PC-3 (cell line): ENCODE measurements around the gene DYRK3. TPM values are rescaled to one million over a fixed set of nuclear protein-coding genes. Genes with fewer than 3 reads are reported as not detected.

Experiments
- ATAC-seq: fragments of 200-7000 bp; cut with Tn5 transposase; 2 replicates; pipeline ENCODE4 v1.9.1; 2020; ENCODE audit warnings: mild to moderate bottlenecking, moderate library complexity
- BruUV-seq: library from RNA; stranded (reverse); fragments of 400-500 nt; replicated peaks from 2 replicates; lab custom pipeline; 2021; lab: Mats Ljungman, UMichigan
- CTCF ChIA-PET: fragments of 300-600 bp; sonication (Branson Sonifier 250); formaldehyde crosslinking; loops from one replicate; lab custom pipeline; 2022; ENCODE audit warnings: antibody characterized with exemption; lab: Charles Lee
- POLR2A ChIA-PET: fragments of 300-600 bp; sonication (Branson Sonifier 250); formaldehyde crosslinking; loops from one replicate; lab custom pipeline; 2022; ENCODE audit warnings: antibody characterized with exemption; ENCODE audit not compliant: unreplicated experiment; lab: Charles Lee
- DNase-seq: peaks from one replicate; pipeline ENCODE4 v3.0.0-alpha.2; 2015
- H2AFZ ChIP-seq: fragments of 300-600 bp; sonication (generic); 2 replicates; pipeline ENCODE4 v1.6.0; 2016; ENCODE audit warnings: antibody characterized with exemption, low read length
- H3F3A ChIP-seq: fragments of 300-600 bp; sonication (generic); one replicate; pipeline ENCODE4 v1.6.0; 2017; ENCODE audit warnings: antibody characterized with exemption, low read length, control low read depth, mild to moderate bottlenecking; ENCODE audit not compliant: unreplicated experiment
- H3K27ac ChIP-seq: fragments of 300-600 bp; sonication (generic); 2 replicates; pipeline ENCODE4 v1.5.1; 2016; ENCODE audit warnings: mild to moderate bottlenecking, low read length
- H3K27me3 ChIP-seq: fragments of 300-600 bp; sonication (generic); 2 replicates; pipeline ENCODE4 v1.6.1; 2016; ENCODE audit warnings: low read length, mixed read lengths
- H3K36me3 ChIP-seq: fragments of 300-600 bp; sonication (generic); 2 replicates; pipeline ENCODE4 v1.6.1; 2016; ENCODE audit warnings: low read depth, mixed run types, low read length, mixed read lengths
- H3K4me1 ChIP-seq: fragments of 300-600 bp; sonication (generic); 2 replicates; pipeline ENCODE4 v1.5.1; 2016; ENCODE audit warnings: low read length; ENCODE audit not compliant: insufficient read depth
- H3K4me2 ChIP-seq: fragments of 300-600 bp; sonication (generic); 2 replicates; pipeline ENCODE4 v1.6.0; 2016; ENCODE audit warnings: low read length
- H3K4me3 ChIP-seq: fragments of 300-600 bp; sonication (generic); 2 replicates; pipeline ENCODE4 v1.5.1; 2016; ENCODE audit warnings: mild to moderate bottlenecking, low read length, mixed read lengths
- H3K79me2 ChIP-seq: fragments of 300-600 bp; sonication (generic); 2 replicates; pipeline ENCODE4 v1.6.1; 2017; ENCODE audit warnings: low read length, mixed read lengths
- H3K9ac ChIP-seq: fragments of 300-600 bp; sonication (generic); 2 replicates; pipeline ENCODE4 v1.6.0; 2016; ENCODE audit warnings: mild to moderate bottlenecking, low read length
- H3K9me2 ChIP-seq: fragments of 300-600 bp; sonication (generic); replicated peaks from 2 replicates; pipeline ENCODE4 v1.6.1; 2016; ENCODE audit warnings: mixed run types, low read length, mixed read lengths
- H3K9me3 ChIP-seq: fragments of 300-600 bp; sonication (generic); 2 replicates; pipeline ENCODE4 v1.6.1; 2016; ENCODE audit warnings: low read length, mixed read lengths
- H4K20me1 ChIP-seq: fragments of 300-600 bp; sonication (generic); 2 replicates; pipeline ENCODE4 v1.6.1; 2016; ENCODE audit warnings: low read length, mixed read lengths
- EZH2 ChIP-seq: fragments of 300-600 bp; sonication (generic); IDR thresholded peaks from one replicate; pipeline ENCODE4 v1.6.1; 2017; ENCODE audit warnings: antibody characterized with exemption, mild to moderate bottlenecking, low read length; ENCODE audit not compliant: unreplicated experiment
- EZH2phosphoT487 ChIP-seq: fragments of 300-600 bp; sonication (generic); IDR thresholded peaks from 2 replicates; pipeline ENCODE4 v1.6.1; 2018; ENCODE audit warnings: mild to moderate bottlenecking, antibody characterized with exemption, low read length, borderline replicate concordance
- intact Hi-C: fragments of 100-400 bp; cut with micrococcal nuclease; formaldehyde crosslinking; loops from 2 replicates; pipeline ENCODE4 v1.9.0; 2023
- total RNA-seq: library from RNA; depleted of rRNA; stranded (reverse); fragments of >200 nt; gene quantifications from 2 replicates; pipeline ENCODE4 v1.2.3, GENCODE V29; 2014; rRNA removed
- TF ChIP-seq, protein P1 (sequence below): fragments of 300-600 bp; sonication (generic); conservative IDR thresholded peaks from 2 replicates; pipeline ENCODE4 v1.5.1; 2017; ENCODE audit warnings: antibody characterized with exemption, low read depth, mild to moderate bottlenecking, low read length

The DYRK3 gene
- total RNA-seq, 1 experiment from 2014 or later, result 12.1 TPM

DNA sequence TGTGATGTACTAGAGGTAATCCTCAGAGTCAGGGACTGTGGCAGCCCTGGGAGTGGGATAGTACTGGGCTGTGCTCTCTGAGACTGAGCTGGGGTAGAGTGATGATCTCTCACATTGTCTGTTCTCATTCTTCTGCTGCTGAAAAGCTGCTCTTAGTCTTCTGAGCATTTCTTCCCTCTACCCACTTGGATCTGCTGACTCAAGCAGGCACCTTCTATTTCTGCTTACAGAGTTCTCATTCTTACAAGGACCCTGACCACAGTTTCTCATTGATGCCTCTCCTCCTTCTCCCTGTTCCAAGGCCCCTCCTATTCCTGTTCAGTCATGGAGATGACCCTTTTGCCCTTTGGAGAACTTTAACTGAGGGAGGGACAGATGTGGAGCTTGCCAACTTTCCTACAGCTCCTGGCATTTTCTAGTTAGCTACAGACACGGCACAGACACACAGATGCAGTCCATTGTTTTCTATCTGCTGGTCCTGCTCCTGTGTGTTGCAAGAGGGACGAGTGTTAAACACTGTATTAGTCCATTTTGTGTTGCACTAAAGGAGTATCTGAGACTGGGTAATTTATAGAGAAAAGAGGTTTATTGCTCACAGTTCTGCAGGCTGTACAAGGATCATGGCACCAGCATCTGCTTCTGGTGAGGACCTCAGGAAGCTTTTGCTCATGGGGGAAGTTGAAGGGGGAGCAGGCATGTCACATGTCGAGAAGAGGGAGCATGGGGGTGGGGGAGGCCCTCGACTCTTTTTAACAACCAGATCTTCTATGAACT lies 61.7 kb downstream of the DYRK3 start:
- Histone ChIP-seq H3K4me3 (no peak overlapping the region), H3K27me3 (no peaks in the 10 kb centered on the region), H3K9ac (no peak overlapping the region), H3F3A (no peaks in the 10 kb centered on the region), H3K27ac (no peak overlapping the region), H3K9me3 (no peaks in the 10 kb centered on the region), H3K4me2 (no peak overlapping the region), H4K20me1 (peaks cover 86% of the 10 kb centered on the region), H2AFZ (no peak overlapping the region), H3K9me2 (no peaks in the 10 kb centered on the region), H3K79me2 (peaks cover 100% of the 10 kb centered on the region), H3K4me1 (no peaks in the 10 kb centered on the region), H3K36me3 (peaks cover 10% of the 10 kb centered on the region; the same call in 1 of the 2 replicates)
- ChIA-PET POLR2A (interaction anchor here (0.6 kb wide), 1 partner anchor 18 kb away, joined by 3 read pairs; no protein-coding TSS in a partner anchor), CTCF (no interaction called here)
- intact Hi-C loops, result no loop called here
- no TSS peak for BruUV-seq
- ATAC-seq (no peak), DNase-seq (no peak)
- TF ChIP-seq EZH2phosphoT487 (no peak), EZH2 (no peak)
- TF ChIP-seq, protein P1, sequence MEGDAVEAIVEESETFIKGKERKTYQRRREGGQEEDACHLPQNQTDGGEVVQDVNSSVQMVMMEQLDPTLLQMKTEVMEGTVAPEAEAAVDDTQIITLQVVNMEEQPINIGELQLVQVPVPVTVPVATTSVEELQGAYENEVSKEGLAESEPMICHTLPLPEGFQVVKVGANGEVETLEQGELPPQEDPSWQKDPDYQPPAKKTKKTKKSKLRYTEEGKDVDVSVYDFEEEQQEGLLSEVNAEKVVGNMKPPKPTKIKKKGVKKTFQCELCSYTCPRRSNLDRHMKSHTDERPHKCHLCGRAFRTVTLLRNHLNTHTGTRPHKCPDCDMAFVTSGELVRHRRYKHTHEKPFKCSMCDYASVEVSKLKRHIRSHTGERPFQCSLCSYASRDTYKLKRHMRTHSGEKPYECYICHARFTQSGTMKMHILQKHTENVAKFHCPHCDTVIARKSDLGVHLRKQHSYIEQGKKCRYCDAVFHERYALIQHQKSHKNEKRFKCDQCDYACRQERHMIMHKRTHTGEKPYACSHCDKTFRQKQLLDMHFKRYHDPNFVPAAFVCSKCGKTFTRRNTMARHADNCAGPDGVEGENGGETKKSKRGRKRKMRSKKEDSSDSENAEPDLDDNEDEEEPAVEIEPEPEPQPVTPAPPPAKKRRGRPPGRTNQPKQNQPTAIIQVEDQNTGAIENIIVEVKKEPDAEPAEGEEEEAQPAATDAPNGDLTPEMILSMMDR, result no peak

DNA sequence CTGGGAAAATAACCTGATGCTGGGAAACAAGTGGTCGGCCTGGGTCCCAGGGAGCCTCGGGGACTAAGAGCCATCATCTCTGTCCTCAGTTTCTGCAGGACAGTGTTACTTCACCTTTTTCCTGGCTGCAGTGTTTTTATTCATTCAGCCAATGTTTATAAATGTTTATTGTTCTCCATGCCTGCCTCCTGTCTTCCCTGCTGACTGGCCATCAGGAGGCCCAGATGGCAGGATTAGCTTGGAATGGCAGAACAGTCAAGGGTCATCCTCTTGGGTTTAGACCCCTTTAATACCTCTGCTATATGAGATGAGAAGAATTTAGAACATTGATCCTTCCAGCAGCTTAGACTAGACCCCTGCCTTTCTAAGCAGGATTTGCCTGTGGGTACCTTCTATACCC lies 62.7 kb downstream of the DYRK3 start:
- Histone ChIP-seq H3K79me2 (peaks cover 100% of the 10 kb centered on the region), H3K9me3 (no peaks in the 10 kb centered on the region), H3K27me3 (no peaks in the 10 kb centered on the region), H3K27ac (no peak overlapping the region), H3K4me2 (no peak overlapping the region), H3K9me2 (no peaks in the 10 kb centered on the region), H3K9ac (no peak overlapping the region), H3F3A (no peaks in the 10 kb centered on the region), H4K20me1 (peaks cover 87% of the 10 kb centered on the region), H3K4me3 (no peak overlapping the region), H2AFZ (no peak overlapping the region), H3K36me3 (peaks cover 10% of the 10 kb centered on the region; the same call in 1 of the 2 replicates), H3K4me1 (no peaks in the 10 kb centered on the region)
- POLR2A ChIA-PET, result no interaction called here
- BruUV-seq, result no TSS peak
- CTCF ChIA-PET, result interaction anchor here (0.6 kb wide), 1 partner anchor 60 kb away, joined by 6 read pairs; no protein-coding TSS in a partner anchor
- ATAC-seq (no peak), DNase-seq (no peak)
- TF ChIP-seq EZH2, result no peak
- intact Hi-C loops, result no loop called here

Other genes starting within 250 kb of the DYRK3 start
- 27.0 and 28.3 TPM in 2 replicates for gene IKBKE, start 165.1 kb upstream of the DYRK3 start, total RNA-seq
- gene RASSF5, start 128.0 kb upstream of the DYRK3 start, total RNA-seq, result 15.5 and 16.0 TPM in 2 replicates
- 107 and 110 TPM in 2 replicates for gene EIF2D, start 23.1 kb upstream of the DYRK3 start, total RNA-seq
- 98.5 and 133 TPM in 2 replicates for gene MAPKAPK2, start 49.4 kb downstream of the DYRK3 start, total RNA-seq
- gene IL19, start 135.2 kb downstream of the DYRK3 start, total RNA-seq, result not detected in 2 replicates
- not detected in 2 replicates for gene IL10, start 137.0 kb downstream of the DYRK3 start, total RNA-seq
- gene IL20, start 230.1 kb downstream of the DYRK3 start, total RNA-seq, result not detected in 2 replicates